ACC112 (cell line): ENCODE measurements around the gene MTOR.
A peak's percentile ranks its signal among the peaks of the same experiment; 100 is the strongest.
"Not testable (repeated sequence)": the region's sequence is repeated elsewhere in the genome, so short reads cannot be mapped to it uniquely, and the experiment has no call there.

Experiments
- H2AFZ ChIP-seq: fragments of 200-600 bp; sonication (generic); one replicate; pipeline ENCODE4 v1.6.0; 2017; ENCODE audit warnings: antibody characterized with exemption, low read length; ENCODE audit not compliant: unreplicated experiment
- H3K27ac ChIP-seq: fragments of 200-600 bp; sonication (generic); 2 replicates; pipeline ENCODE4 v1.5.1; 2014; ENCODE audit warnings: low read depth, mild to moderate bottlenecking, antibody characterized with exemption, low read length, moderate library complexity
- H3K27me3 ChIP-seq: fragments of 200-600 bp; sonication (generic); 2 replicates; pipeline ENCODE4 v1.6.1; 2014; ENCODE audit warnings: mild to moderate bottlenecking, antibody characterized with exemption, low read length, moderate library complexity, mixed read lengths; ENCODE audit not compliant: insufficient read depth
- H3K36me3 ChIP-seq: fragments of 200-600 bp; sonication (generic); 2 replicates; pipeline ENCODE4 v1.6.1; 2016; ENCODE audit warnings: mild to moderate bottlenecking, antibody characterized with exemption, low read length, moderate library complexity, mixed read lengths; ENCODE audit not compliant: insufficient read depth
- H3K4me1 ChIP-seq: fragments of 200-600 bp; sonication (generic); one replicate; pipeline ENCODE4 v1.6.1; 2016; ENCODE audit warnings: low read length, mixed read lengths; ENCODE audit not compliant: insufficient read depth, unreplicated experiment, control insufficient read depth
- H3K4me3 ChIP-seq: fragments of 200-600 bp; sonication (generic); 2 replicates; pipeline ENCODE4 v1.5.1; 2014; ENCODE audit warnings: mild to moderate bottlenecking, low read depth, low read length
- H3K79me2 ChIP-seq: fragments of 200-600 bp; sonication (generic); one replicate; pipeline ENCODE4 v1.6.0; 2016; ENCODE audit warnings: low read length; ENCODE audit not compliant: control insufficient read depth, unreplicated experiment, insufficient read depth

The MTOR gene

GRCh38 chr1:11168731-11169130 is 93.6 kb downstream of the MTOR start:
- Histone ChIP-seq H3K27me3 (no peaks in the 10 kb centered on the region), H3K4me3 (no peak overlapping the region), H3K27ac (no peak overlapping the region), H2AFZ (no peak overlapping the region), H3K4me1 (no peaks in the 10 kb centered on the region), H3K36me3 (peaks cover 7% of the 10 kb centered on the region; the same call in 1 of the 2 replicates), H3K79me2 (no peaks in the 10 kb centered on the region)

- not testable (repeated sequence) for H3K27ac ChIP-seq, H3K4me3 ChIP-seq, H3K79me2 ChIP-seq, H2AFZ ChIP-seq, H3K4me1 ChIP-seq, H3K36me3 ChIP-seq, H3K27me3 ChIP-seq
Measured at GRCh38 chr1:11166744-11167143, 95.6 kb downstream of the MTOR start.

- peaks cover 19% of the 10 kb centered on the region for H3K4me1 ChIP-seq
- not testable (repeated sequence) for H3K27ac ChIP-seq, H3K27me3 ChIP-seq, H3K36me3 ChIP-seq, H3K79me2 ChIP-seq, H3K4me3 ChIP-seq, H2AFZ ChIP-seq
Measured at GRCh38 chr1:11162752-11163151, 99.6 kb downstream of the MTOR start.

- Histone ChIP-seq H3K36me3 (peaks cover 11% of the 10 kb centered on the region; the same call in 1 of the 2 replicates), H3K4me3 (peak overlapping the region; percentile 31)
Measured at GRCh38 chr1:11158720-11159321, 103.5 kb downstream of the MTOR start.

GRCh38 chr1:11158291-11158690 is 104.1 kb downstream of the MTOR start:
- Histone ChIP-seq H3K4me3 (peak overlapping the region; percentile 31), H3K27me3 (no peaks in the 10 kb centered on the region), H3K27ac (peak overlapping the region; percentile 93), H3K36me3 (peaks cover 11% of the 10 kb centered on the region; the same call in 1 of the 2 replicates), H3K79me2 (no peaks in the 10 kb centered on the region), H3K4me1 (peaks cover 30% of the 10 kb centered on the region), H2AFZ (peak overlapping the region; percentile 51)

More at GRCh38 chr1:11158720-11159321, 103.5 kb downstream of the MTOR start:
- Histone ChIP-seq H2AFZ (no peak overlapping the region), H3K4me1 (peaks cover 30% of the 10 kb centered on the region), H3K79me2 (no peaks in the 10 kb centered on the region), H3K27ac (peak overlapping the region; percentile 93), H3K27me3 (no peaks in the 10 kb centered on the region)

- H3K4me3 ChIP-seq = peak overlapping the region; percentile 31
- H2AFZ ChIP-seq = no peak overlapping the region
- H3K27ac ChIP-seq = peak overlapping the region; percentile 93
- peaks cover 11% of the 10 kb centered on the region; the same call in 1 of the 2 replicates for H3K36me3 ChIP-seq
- no peaks in the 10 kb centered on the region for H3K27me3 ChIP-seq
- peaks cover 30% of the 10 kb centered on the region for H3K4me1 ChIP-seq
- no peaks in the 10 kb centered on the region for H3K79me2 ChIP-seq
Measured at GRCh38 chr1:11157867-11158266, 104.5 kb downstream of the MTOR start.

GRCh38 chr1:11157394-11157793 is 105.0 kb downstream of the MTOR start:
- H3K4me3 ChIP-seq = peak overlapping the region; percentile 33
- H3K27ac ChIP-seq = peak overlapping the region; percentile 93
- peaks cover 32% of the 10 kb centered on the region for H3K4me1 ChIP-seq
- H2AFZ ChIP-seq = no peak overlapping the region
- no peaks in the 10 kb centered on the region for H3K79me2 ChIP-seq
- H3K27me3 ChIP-seq = no peaks in the 10 kb centered on the region
- H3K36me3 ChIP-seq = peaks cover 11% of the 10 kb centered on the region; the same call in 1 of the 2 replicates

- H3K27ac ChIP-seq = peak overlapping the region; percentile 93
- no peak overlapping the region for H2AFZ ChIP-seq
- H3K36me3 ChIP-seq = peaks cover 11% of the 10 kb centered on the region; the same call in 1 of the 2 replicates
- H3K79me2 ChIP-seq = no peaks in the 10 kb centered on the region
- H3K4me1 ChIP-seq = peaks cover 37% of the 10 kb centered on the region
- no peaks in the 10 kb centered on the region for H3K27me3 ChIP-seq
- peak overlapping the region; percentile 33; the same call in 1 of the 2 replicates for H3K4me3 ChIP-seq
Measured at GRCh38 chr1:11156963-11157362, 105.4 kb downstream of the MTOR start.

- Histone ChIP-seq H3K4me1 (peaks cover 42% of the 10 kb centered on the region), H3K27ac (no peak overlapping the region), H3K4me3 (no peak overlapping the region), H3K27me3 (no peaks in the 10 kb centered on the region), H3K36me3 (peaks cover 11% of the 10 kb centered on the region; the same call in 1 of the 2 replicates), H3K79me2 (no peaks in the 10 kb centered on the region), H2AFZ (no peak overlapping the region)
Measured at GRCh38 chr1:11156441-11156840, 105.9 kb downstream of the MTOR start.

- H3K79me2 ChIP-seq = no peaks in the 10 kb centered on the region
- H3K36me3 ChIP-seq = peaks cover 20% of the 10 kb centered on the region; the same call in 1 of the 2 replicates
Measured at GRCh38 chr1:11153184-11153583, 109.2 kb downstream of the MTOR start.

GRCh38 chr1:11152755-11153154 is 109.6 kb downstream of the MTOR start:
- H3K27ac ChIP-seq = no peak overlapping the region
- H3K79me2 ChIP-seq = no peaks in the 10 kb centered on the region
- peaks cover 20% of the 10 kb centered on the region for H3K36me3 ChIP-seq
- H3K4me1 ChIP-seq = peaks cover 30% of the 10 kb centered on the region
- H2AFZ ChIP-seq = no peak overlapping the region
- no peak overlapping the region for H3K4me3 ChIP-seq
- H3K27me3 ChIP-seq = no peaks in the 10 kb centered on the region

More at GRCh38 chr1:11153184-11153583, 109.2 kb downstream of the MTOR start:
- H3K27ac ChIP-seq = no peak overlapping the region
- peaks cover 34% of the 10 kb centered on the region for H3K4me1 ChIP-seq
- H3K4me3 ChIP-seq = no peak overlapping the region
- no peaks in the 10 kb centered on the region for H3K27me3 ChIP-seq
- H2AFZ ChIP-seq = no peak overlapping the region
